Panc1 (cell line): Measurements from ENCODE around the gene PUDP.
"Not testable (repeated sequence)": the region's sequence is repeated elsewhere in the genome, so short reads cannot be mapped to it uniquely, and the experiment has no call there.

Experiments used
- POLR2AphosphoS5 ChIP-seq: IDR thresholded peaks from 2 replicates; pipeline ENCODE4 v1.6.1; 2012; ENCODE audit warnings: mild to moderate bottlenecking, low read depth, low read length, moderate library complexity
- TCF7L2 ChIP-seq: IDR thresholded peaks from 2 replicates; pipeline ENCODE4 v1.6.1; 2011; ENCODE audit warnings: mild to moderate bottlenecking, low read depth, low read length, inconsistent platforms
- TF ChIP-seq, protein P1 (sequence below): fragments of 450-650 bp; IDR thresholded peaks from 2 replicates; pipeline ENCODE4 v1.5.1; 2017; ENCODE audit warnings: mild to moderate bottlenecking
- TF ChIP-seq, protein P2 (sequence below), 2 experiments: IDR thresholded peaks; 2 replicates each; pipeline ENCODE4 v1.6.1; 2011 to 2012; ENCODE audit warnings: low read depth in 2 of 2, control low read depth in 1 of 2, low read length in 1 of 2, mild to moderate bottlenecking in 1 of 2, moderate library complexity in 1 of 2; ENCODE audit not compliant: insufficient read depth in 1 of 2

DNA sequence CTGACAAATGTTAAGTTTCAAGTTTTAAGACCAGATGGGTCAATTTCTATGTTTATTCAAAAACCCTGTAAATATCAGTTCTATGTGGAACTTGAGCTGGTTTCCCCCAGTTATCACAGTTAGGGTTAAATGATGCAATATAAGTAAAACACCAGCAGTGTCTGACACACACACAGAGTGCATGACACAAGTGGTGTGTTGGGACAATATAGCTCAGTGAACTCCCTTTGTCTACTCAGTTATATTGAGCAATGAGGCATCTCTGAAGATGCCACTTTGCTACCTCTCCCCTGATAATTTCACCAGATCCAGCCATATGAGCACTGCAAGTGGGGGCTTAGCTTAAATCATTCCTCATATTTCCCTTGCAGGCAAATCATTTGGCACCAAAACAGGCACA lies 140.6 kb downstream of the PUDP start:
- TF ChIP-seq, protein P1, sequence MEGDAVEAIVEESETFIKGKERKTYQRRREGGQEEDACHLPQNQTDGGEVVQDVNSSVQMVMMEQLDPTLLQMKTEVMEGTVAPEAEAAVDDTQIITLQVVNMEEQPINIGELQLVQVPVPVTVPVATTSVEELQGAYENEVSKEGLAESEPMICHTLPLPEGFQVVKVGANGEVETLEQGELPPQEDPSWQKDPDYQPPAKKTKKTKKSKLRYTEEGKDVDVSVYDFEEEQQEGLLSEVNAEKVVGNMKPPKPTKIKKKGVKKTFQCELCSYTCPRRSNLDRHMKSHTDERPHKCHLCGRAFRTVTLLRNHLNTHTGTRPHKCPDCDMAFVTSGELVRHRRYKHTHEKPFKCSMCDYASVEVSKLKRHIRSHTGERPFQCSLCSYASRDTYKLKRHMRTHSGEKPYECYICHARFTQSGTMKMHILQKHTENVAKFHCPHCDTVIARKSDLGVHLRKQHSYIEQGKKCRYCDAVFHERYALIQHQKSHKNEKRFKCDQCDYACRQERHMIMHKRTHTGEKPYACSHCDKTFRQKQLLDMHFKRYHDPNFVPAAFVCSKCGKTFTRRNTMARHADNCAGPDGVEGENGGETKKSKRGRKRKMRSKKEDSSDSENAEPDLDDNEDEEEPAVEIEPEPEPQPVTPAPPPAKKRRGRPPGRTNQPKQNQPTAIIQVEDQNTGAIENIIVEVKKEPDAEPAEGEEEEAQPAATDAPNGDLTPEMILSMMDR = not testable (repeated sequence)
- TF ChIP-seq, protein P2, sequence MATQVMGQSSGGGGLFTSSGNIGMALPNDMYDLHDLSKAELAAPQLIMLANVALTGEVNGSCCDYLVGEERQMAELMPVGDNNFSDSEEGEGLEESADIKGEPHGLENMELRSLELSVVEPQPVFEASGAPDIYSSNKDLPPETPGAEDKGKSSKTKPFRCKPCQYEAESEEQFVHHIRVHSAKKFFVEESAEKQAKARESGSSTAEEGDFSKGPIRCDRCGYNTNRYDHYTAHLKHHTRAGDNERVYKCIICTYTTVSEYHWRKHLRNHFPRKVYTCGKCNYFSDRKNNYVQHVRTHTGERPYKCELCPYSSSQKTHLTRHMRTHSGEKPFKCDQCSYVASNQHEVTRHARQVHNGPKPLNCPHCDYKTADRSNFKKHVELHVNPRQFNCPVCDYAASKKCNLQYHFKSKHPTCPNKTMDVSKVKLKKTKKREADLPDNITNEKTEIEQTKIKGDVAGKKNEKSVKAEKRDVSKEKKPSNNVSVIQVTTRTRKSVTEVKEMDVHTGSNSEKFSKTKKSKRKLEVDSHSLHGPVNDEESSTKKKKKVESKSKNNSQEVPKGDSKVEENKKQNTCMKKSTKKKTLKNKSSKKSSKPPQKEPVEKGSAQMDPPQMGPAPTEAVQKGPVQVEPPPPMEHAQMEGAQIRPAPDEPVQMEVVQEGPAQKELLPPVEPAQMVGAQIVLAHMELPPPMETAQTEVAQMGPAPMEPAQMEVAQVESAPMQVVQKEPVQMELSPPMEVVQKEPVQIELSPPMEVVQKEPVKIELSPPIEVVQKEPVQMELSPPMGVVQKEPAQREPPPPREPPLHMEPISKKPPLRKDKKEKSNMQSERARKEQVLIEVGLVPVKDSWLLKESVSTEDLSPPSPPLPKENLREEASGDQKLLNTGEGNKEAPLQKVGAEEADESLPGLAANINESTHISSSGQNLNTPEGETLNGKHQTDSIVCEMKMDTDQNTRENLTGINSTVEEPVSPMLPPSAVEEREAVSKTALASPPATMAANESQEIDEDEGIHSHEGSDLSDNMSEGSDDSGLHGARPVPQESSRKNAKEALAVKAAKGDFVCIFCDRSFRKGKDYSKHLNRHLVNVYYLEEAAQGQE (IDR thresholded peaks at IDR 0.05; ENCODE audit: insufficient read depth in 1 of 2, low read depth in 2 of 2, low read length in 1 of 2) = not testable (repeated sequence)
- not testable (repeated sequence) for TF ChIP-seq POLR2AphosphoS5, TCF7L2
